ENCODE data around the gene SOX8.

DNA sequence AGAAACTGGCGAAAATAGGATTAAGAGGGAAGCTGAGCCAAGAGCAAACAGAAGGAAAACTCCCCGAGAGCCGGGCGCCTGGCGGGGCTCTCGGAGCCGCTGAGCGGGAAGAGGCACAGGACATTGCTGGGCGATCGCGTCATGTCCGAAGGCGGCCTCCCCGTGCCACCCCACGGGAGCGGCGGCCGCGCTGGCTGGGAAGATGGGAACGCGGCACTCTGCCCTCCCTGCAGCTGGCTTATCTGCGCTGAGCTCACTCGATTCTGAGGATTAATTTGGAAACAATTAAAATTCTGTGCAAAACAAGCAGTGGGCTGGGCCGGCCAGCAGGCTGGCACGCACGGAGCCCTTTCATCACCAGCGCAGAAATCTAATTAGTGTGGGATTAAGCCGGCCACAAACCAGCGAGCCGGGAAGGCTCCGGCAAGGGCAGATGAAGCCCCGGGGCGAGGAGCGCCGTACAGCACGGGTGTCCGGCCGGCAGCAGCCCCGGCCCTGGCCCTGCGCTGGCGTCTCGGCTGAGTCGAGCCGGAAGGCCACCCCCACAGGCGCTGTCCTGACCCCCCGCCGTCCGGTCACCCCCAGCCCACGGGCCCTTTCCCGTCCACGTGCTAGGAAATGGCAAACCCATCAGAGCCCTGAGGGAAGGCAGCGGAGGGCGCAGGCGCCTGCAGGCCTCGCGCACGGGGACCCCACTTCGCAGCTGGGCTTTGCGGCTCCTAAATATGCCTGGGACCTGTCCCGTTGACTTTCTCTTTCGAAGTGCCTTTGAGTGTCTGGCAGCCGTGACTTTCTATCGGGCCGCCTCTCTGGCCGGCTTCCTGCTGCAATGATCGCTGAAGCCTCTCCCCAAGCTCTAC is 37.9 kb downstream of the SOX8 start:
- TF ChIP-seq TARDBP (IDR thresholded peaks at IDR 0.05) (no peak), FOXM1 (IDR thresholded peaks at IDR 0.05; ENCODE audit: borderline replicate concordance) (no peak), ZNF384 (IDR thresholded peaks at IDR 0.05) (no peak), FOXK2 (IDR thresholded peaks at IDR 0.05) (no peak), FOXA1 (IDR thresholded peaks at IDR 0.05) (no peak), ELF4 (IDR thresholded peaks at IDR 0.05) (no peak), NFRKB (IDR thresholded peaks at IDR 0.05) (no peak), ARNT (IDR thresholded peaks at IDR 0.05) (no peak), SUZ12 (IDR thresholded peaks at IDR 0.05) (no peak), LEF1 (IDR thresholded peaks at IDR 0.05; ENCODE audit: borderline replicate concordance) (no peak), BHLHE40 (IDR thresholded peaks at IDR 0.05; ENCODE audit: borderline replicate concordance) (no peak)
- TF ChIP-seq, protein P1, sequence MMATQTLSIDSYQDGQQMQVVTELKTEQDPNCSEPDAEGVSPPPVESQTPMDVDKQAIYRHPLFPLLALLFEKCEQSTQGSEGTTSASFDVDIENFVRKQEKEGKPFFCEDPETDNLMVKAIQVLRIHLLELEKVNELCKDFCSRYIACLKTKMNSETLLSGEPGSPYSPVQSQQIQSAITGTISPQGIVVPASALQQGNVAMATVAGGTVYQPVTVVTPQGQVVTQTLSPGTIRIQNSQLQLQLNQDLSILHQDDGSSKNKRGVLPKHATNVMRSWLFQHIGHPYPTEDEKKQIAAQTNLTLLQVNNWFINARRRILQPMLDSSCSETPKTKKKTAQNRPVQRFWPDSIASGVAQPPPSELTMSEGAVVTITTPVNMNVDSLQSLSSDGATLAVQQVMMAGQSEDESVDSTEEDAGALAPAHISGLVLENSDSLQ (IDR thresholded peaks at IDR 0.05) = no peak
